NCI-H187 treated with DMSO at 0.1 percent for 48 hours (cell line): ENCODE data around the gene ERBB4.

Experiments
- DNase-seq: peaks from one replicate; lab custom pipeline; 2025; lab: John Stamatoyannopoulos, UW

Gene ERBB4

DNA sequence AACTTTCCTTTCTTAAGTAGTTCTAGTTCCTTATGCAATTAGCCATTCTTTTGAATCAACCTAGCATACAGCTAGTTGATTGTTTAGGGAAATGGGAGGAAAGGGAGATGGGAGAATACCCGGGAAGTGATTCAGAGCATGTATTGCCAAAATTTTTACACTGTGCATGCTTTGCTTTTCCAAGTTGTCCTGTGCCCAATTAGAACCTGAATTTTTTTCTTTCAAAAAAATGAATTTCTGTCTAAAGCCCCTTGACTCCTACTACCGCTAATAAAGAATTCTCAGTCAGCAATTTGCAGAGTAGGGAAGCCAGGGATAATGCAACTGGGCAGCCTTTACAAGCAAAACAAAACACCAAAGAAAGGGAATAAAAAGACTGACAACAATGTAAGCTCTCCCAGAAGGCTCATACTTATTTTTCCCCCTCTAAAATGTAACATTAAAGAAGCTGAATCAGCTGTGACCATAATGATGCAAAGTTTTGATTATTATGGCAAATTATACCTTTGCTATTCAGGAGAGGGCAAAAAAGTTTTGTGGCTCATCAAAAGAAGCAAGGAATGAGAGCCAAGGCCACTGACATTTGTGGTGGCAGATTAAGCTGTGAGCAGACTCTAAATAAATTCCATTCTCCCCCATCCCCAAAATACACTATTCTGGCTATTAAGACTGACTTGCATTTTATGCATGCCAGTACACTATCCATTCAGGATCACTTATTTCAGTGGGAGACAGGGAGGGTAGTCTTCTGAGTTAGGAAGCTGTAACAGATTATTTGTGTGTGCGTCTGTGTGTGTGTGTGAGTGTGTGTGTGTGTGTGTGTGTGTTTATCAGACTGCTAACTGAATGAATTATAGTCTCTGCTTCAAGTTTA lies 174.3 kb downstream of the ERBB4 start:
- no peak for DNase-seq

DNA sequence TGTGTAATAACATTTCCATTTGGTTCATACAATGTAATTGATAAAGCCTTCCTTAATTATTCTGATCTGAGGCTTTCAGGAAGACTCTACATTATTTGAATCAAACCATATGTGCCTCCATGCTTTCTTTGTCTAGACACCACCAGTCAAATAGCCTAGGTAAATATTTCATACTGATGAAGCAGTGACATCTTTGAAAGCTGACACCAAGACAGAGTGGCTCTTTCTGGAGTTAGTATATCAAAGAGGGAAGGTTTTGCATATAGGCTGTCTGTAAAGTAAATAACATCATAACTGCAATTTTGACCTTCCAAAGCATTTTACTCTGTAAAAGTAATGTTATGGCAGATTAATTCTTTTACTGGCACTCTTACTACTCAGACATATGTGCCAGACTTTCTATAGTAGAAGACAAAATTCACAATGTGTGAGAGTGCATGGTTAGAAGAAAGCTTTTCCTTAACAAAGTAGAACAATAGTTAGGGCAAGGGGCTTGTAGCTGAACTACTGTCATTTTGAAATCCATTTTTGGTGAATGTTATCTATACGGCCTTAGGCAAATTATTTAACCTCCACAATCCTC lies 177.3 kb downstream of the ERBB4 start:
- DNase-seq, result no peak

DNA sequence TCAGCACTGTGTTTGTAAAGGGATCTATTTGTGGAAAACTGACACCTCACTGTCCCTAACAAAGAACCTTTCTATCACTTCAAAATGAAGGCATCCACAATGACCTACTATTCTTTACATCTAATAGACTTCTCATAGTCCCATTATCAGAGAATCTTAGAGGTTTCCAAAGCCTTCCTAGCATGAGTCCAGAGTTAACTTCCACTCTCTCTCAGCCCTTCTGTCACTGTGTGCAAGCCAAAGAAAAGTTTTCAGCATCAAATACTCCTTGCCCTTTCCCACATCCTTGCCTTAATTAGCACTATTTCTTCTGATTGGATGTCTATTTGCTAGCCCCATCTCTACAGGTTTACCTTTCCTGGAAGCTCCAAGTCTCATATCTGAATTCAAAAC lies 178.5 kb downstream of the ERBB4 start:
- no peak for DNase-seq

DNA sequence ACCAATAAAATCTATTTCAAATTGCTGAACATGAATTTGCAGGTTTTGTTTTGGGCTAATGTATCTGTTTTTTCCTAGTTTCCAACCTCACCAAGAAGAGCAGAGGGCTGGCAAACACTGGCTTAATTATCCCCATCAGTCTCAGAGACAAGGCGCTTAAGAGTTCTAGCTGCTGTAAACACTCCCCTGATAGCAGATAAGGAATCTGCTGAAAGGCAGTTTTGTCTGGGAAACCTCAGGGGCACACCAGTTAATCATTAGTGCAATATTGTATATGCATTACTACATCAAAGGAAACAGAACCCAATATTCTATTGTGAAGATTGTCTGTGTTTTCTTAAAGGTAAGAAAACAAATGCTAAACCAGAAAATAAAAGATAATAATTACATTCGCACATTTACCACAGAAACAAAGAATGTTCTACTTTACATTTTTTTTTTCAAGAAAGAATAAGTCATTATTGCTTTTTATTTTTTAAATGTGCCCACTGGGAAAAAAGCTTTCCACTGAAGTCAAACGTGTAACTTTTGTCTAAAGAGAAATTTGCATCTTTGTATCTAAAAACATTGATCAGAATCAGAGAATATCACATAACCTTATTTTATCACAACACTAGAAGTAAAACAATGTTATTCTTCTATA lies 179.1 kb downstream of the ERBB4 start:
- no peak for DNase-seq

DNA sequence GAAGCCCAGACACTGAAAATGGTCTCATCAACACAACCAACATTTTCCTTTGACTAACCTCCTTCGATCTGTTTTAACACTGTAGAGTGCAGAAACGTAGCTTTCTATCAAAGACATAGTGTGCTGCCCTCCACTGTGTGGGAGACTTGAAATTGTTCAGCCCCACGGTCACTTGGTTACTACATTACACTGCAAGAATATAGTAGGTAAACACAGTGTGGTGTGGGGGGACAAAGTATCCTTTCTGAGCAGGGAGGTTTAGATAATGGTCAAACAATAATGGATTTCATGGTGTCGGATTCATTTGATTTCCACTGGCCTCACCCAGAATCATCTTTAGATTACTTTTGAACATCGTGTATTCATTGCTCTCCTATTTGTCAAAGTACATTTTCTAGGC lies 181.0 kb downstream of the ERBB4 start:
- no peak for DNase-seq

DNA sequence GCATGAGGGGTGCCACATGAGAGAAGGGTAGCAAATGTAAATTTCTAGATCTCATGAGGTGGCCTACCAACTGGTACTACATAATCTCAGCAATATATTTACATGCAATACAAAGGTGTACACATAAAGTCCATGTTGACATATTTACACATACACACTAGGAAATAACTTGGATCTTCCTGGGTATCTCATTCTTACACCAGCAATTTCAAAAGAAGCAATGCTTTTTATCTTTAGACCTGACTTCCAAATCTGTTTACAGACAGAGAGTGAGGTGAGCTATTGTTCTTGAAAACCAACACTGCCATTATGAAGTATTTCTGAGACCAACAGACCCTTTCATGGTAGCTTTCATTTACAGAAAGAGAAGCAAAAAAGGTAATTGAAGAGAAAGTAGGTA lies 184.2 kb downstream of the ERBB4 start:
- no peak for DNase-seq

DNA sequence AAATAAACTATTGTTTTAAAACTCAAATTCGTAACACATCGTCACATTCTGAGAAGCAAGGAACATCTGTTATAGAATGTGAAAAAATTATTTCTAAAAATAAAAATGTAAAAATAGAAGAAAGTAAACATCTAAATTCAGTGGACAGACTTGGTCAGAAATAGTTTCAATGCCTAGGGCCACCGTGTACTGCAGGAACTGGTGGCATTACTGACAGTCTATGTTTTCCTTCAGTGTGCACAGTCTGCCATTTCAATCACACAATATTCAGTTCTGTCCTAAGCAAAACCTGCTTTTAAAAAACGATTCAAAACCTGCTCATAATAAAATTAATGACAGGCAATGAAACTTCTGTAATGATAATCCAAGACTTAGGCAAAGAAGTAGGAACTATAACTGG lies 190.1 kb downstream of the ERBB4 start:
- DNase-seq, result no peak

DNA sequence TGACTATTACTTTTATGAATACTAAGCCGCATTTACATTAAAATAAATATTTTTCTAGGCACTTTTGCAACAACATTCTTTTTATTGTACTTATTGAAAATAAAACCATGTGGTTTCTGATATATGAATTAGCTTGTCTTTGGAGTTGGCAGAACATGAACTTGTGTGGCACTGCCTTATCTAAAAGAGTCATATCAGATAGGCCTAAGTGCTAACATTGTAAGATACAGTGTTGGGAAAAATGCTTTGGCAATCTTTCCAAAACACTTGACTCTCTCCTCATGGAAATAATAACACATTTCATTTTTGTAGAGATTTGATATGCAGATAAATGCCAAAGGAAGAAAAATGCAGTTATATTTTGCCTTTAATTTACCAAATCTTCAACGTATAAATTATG lies 191.7 kb downstream of the ERBB4 start:
- no peak for DNase-seq

DNA sequence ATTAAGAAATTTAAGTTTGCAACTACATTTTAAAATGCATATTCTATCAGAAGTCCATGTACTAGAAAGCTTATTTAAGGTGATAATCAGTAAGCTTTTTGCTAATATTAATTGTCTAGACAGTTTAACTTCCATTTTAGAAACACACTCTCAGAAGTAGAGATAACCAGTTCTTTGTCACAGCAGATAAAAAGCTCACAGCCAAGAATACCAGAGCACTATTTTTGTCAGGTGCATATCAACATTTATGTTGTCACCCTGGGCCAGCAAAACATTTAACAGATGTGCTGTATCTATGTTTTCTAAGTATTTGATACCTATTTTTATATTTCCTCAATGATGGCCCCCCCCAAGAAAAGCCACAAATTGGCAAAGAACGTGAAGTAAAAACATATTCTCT lies 192.6 kb downstream of the ERBB4 start:
- no peak for DNase-seq

DNA sequence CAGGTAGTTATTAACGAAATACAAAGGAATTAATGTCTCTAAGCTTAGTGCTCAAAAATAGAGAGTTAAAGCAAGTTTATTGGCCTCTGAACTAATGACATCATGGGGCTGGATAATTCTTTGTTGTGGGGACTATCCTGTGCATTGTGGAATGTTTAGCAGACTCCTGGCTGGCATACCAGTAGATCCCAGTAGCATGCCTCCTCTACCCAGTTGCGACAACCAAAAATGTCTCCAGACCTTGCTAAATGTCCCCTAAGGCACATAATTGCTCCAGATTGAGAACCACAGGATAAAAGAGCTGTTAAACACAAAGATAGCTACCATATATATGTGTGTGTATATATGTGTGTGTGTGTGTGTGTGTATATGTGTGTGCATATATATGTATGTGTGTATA lies 194.5 kb downstream of the ERBB4 start:
- no peak for DNase-seq

DNA sequence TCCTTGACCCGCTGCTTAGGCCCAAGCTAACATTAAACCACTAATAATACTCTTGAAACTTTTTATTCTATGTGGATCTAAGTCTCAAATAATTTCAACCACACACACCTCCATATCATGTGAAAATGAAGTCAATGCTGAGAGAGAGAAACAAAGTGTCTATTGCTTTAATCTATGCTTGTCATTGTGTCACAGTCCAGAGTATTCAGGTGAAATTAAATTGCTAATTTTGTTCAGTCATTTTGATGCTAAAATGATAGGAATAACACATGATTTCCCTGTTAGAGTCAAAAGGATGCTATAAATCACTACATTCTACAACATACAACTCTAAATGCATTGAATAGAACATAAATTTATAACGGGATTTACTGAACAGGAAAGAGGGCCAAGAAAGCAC lies 195.4 kb downstream of the ERBB4 start:
- no peak for DNase-seq

DNA sequence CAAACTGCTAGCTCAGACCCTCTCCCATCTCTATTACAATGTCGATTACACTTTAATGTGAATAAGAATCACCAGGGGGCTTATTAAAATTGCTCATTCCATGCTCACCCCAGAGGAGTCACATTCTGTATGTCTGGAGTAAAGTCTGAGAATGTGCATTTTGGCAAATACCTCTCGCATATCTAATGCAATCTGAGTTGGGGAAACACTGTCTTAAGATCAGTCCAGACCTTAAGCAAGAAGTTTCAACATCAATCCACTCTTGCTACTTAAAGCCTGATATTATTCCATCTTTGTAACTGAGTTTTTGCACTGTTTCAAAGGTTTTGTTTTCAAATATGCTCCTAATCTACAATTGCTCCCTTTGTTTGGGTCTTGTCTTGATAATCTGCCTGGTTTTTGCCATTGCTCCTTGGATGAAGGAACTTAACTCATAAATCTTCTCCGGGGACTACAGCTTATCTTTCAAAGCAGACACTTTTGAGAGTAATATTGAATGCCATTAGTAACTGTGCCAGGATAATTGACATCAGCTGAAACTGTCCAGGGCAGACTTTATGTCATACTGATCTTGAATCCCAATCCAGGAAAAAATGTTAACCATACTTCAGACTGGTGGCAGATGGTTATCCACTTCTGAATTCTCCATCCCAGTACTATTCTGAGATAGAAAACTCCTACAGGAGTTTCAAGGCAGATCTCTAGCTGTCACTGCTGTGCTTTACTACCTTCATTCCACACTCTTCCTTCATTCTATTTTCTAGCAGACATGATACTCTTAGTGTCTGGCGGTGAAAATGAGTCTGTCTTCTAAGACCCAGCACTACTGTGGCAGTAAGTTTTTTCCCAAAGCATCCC lies 200.9 kb downstream of the ERBB4 start:
- DNase-seq, result no peak

DNA sequence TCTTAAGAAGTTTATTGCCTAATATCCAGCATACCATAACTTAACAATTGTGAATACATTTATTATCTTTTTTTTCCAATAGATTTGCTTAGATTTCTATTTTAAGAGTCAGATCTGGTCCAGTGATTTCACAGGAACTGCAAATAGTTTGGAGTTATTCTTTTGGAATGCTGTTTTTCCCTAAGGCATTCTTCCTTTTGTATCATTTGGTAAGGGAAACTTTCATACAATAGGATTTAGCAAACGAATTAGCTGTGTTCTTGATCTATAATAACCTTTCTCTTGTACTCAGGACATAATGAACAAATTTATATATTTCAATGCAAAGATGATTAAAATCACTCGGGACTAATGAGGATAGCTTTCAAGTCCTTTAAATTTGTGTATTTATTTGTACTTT lies 201.6 kb downstream of the ERBB4 start:
- DNase-seq, result no peak

DNA sequence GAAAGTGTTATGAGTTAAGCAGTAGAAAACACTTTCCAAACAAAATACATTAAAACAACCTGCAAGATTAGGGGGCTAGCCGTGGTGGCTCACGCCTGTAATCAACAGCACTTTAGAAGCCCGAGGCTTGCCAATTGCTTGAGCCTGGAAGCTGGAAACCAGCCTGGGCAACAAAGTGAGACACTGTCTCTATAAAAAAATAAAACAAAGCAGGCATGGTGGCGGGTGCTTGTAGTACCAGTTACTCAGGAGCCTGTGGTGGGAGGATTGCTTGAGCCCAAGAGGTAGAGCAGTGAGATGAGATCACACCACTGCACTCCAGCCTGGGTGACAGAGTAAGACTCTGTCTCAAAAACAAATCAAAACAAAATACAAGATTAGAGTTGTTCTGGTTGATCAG lies 208.3 kb downstream of the ERBB4 start:
- DNase-seq, result no peak

DNA sequence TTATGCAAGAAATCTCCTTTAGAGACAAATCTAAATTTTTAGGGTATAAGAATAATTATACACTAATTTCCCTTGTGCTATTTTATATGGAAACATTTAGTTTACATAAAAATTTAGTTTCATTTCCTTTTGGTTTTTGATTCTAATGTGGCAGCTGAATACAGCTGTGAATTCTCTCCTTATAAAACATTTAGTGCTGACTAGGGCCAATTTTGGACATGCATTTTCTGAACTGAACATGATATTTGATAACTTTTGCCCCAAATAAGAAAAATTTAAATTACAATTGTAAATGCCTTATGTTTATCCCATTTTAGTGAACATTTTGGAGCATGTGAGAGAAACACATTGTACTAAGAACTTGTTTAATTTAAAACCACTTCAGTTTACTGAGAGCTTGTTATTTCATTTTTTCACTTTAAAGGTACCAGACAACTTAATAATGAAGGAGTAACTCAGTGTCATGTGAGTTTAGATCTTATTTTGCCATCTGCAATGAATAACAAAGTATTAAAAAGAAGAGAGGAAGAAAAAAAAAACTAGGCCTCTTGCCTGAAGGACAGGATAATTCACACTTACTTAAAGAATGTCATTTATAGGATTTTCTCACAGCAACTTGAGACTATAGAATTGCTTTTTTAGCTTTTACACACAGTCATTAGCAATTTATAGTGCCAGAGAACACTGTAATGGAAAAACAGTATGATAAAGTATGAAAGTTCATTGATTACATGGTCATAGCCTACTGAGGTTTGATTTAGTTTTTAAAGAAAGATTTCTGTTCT lies 209.7 kb downstream of the ERBB4 start:
- DNase-seq, result no peak

DNA sequence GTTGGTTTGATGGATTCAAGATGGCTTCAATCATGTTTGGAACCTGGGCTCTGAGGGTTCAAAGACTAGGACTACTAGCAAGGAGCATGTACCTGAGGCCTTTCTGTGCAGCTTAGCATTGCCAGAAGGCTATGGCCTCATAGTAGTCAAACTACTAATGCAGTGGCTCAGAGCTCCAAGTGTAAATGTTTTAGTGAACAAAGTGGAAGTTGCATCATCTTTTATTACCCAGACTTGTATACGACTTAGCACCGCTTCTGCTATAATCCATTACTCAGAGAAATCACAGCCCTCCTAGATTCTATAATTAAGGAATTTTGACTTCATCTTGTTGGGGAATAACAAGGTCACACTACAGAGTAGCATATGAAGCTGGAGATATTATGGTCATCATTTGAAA lies 210.5 kb downstream of the ERBB4 start:
- DNase-seq, result no peak

DNA sequence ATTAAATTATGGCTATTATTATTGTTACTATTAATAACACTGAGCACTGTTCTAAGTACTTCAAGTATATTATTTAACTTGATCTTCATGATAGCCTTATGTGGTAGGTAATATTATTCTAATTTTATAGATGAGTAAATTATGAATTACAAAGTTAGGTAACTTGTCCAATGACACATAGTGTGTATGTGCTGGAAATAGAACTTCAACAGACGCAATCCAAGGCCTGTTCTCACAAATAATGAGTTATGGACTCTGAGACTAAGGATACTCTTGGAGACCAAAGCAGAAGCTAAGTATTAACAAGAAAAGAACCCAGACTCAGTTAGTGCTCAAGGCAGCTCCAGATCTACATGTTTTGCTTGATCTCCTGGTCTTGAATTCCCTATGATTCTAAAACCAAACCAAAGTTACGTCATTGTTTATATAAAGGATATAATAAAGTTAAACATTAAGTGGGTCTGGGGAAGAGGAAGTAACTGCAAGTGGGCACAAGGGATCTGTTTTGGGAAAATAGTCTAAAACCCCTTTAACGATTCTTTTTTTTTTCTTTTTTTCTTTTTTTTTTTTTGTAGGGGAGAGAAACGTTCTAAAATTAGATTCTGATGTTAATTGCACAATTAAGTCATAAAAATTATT lies 211.3 kb downstream of the ERBB4 start:
- no peak for DNase-seq

DNA sequence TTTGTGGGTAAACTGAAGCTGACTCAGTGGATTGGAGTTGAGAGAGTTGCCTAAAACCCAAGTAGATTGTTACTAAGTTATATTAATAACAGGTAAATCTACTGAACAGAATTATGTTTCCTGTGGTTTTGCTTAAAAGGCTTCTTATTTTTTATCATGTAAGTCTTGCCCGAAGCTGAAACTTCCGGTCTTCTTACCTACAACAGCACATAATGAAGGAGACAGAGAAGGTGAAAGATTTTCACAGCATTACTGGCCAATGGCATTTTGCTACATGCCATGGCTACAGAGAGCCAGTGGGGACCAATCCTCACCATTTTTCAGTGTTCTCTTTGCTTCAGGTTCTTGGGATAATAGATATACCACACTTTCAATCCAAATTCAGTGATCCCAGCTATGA lies 220.0 kb downstream of the ERBB4 start:
- no peak for DNase-seq

DNA sequence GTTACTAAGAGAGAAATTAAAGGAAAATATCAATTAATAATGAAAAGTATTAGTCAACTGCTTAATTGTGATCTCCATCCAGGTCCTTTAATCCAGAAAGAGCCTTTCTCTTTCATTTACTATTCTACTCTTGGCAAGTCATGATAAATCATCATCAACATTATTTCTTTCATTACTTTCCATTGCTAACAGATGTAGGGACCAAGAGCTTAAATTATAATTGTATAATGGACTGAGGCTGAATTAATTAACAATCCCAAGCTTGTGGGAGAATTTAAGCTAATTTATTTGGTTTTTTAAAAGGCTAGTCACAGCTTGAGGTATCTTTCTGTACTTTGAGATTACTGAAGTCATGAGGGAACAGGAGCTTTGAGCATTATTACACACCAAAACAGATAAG lies 223.9 kb downstream of the ERBB4 start:
- no peak for DNase-seq

DNA sequence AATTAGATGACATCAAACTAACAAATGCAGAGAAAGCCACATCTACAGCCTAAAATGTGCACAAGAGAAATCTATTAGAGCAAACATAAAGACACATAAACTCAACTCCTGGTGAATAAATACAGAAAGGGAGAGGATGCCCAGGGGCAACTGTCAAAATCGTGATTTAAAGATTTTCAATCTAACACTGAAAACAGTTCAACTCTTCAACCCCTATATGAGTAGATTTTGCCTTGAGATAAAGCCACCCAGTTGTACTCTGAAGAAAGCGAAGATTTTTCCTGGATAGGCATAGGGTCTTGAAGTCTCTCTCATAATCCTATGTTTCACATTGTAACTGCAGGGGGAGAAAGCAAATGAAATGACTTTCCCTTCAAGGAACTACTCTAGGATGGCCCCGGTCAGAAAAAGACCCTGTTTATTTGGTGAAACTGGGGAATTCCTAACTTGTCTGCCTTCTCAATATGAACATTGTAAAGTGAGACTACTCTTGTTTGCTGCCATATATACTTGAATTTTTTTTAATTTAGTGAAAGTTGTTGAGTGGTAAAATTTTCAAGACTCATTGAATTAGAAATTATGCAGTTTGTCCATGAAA lies 226.7 kb downstream of the ERBB4 start:
- no peak for DNase-seq

DNA sequence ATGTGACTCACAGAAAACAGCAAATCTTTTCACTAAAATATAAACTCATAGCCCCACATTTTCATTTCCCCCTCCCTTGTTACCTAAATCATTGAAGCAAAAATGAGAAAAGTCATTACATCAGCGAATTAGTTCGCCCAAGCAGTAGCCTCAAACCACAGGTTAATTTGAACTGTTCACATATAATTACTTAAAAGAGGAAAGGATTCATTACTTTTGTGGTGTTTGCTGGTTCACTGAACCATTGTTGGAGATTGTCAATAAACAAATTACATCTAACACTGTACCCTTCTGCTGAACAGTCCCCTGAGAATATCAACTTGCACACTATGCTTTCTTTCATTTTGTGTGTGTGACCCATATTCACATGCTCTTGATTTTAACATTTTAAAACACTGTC lies 238.7 kb downstream of the ERBB4 start:
- no peak for DNase-seq
